IPS DF 19.7 (cell line): ENCODE measurements around the gene LYRM1.
A peak's percentile ranks its signal among the peaks of the same experiment; 100 is the strongest.
"Not testable (repeated sequence)": the region's sequence is repeated elsewhere in the genome, so short reads cannot be mapped to it uniquely, and the experiment has no call there.

Experiments used
- DNase-seq: peaks from one replicate; pipeline ENCODE4 v3.0.0-alpha.2; 2013; ENCODE audit warnings: low read depth, low spot score

LYRM1 gene, protein sequence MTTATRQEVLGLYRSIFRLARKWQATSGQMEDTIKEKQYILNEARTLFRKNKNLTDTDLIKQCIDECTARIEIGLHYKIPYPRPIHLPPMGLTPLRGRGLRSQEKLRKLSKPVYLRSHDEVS

DNA sequence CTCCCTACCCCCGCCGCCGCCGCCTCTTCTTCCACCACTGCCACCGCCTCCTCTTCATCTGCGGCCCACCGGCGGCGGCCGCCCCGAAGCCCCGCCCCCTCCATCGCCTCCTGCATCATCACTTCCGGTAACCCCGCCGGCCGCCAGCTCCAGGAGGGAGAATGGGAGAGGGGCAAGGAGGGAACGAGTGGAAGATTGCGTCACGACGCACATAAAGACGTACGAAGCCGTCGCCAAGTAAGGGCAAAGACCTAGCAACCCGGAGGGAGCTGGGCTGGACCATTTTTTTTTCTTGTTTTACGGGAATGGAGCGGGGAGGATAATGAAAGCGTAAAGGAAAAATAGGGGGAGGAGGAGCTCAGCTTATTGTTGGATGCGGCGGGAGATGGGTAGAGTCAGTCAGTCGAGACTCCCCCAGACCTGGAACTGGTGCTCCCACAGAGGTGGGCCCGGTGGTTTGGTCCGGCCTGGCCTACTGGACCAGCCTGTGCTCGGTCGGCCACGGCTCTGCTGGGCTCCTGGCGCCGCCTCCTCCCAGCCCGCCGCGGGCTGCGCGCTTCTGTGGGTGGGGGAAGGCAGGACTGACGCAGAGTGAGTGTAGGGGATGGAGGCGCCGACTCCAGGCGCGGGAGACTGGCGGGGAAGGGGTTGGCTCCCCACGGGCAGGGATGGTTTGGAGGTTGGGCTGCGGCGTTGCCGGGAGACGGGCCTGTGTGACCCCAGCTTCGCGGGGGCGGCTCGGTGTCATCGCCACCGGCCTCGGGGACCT is at the start of gene LYRM1, which contains the start of gene DCUN1D3:
Gene LYRM1 (plus strand): TSS at position 473 of the 769 bp plus-strand sequence. CDS start 14,785 bp downstream, outside the sequence.
Gene DCUN1D3 (minus strand): TSS at position 60 of the 769 bp plus-strand sequence. CDS start 37,820 bp downstream, outside the sequence.
- peak; percentile 97 for DNase-seq

DNA sequence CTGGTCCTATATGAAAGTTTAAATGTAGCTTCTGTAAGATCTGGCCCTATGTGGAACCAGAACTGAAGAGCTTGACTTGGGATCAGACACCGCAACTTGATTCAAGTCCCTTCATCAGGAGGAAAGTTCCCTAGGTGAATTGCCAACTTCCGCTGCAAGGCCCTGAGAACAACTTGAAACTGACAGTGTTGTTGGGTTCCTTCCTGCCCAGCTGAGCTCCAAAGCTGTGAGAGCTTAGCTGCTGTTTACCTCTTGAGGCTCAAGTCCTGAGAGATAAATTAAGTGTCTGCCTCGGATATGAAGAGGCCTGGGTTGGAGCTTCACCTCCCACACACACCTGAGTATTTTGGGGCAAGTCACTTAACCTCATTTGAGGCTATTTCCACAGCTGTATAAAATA is 49.6 kb upstream of the LYRM1 start:
- no peak for DNase-seq

DNA sequence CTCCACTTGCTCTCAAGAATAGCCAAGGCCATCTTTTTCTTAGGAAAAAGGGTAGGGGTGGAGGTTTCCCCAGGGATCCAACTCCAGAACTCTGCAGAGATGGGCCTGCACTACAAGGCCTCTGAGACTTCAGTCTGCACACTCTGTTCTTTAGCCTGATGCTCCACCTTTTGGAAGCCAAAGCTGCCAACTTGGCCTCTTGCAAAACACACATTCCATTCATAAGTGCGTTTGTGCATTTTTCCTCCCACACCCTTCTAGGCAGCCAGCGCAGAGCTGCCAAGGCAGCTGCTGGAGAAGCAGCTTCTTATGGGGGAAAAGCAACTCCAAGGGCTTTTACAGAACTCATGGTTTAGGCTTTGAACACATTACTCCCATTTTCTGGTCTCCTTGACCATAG is 49.0 kb upstream of the LYRM1 start:
- DNase-seq, result no peak

DNA sequence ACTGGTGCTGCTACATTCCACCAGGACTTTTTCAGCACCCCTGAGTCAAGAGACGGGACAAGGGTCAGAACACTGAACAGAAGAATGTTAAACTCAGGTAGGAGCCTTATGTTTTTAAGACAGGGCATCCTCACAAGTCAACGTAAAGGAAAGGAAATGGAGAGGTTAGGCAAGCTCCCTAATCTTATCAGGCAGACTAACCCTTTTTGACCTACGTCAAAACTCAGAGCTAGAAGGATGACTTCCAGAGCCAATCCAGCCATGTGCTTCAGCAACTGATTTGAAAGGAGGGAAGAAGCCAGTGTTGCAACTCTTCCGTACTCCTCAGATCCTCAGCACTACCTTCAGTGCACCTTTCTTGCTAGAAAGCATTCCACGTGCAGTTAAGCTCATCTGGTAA is 47.4 kb upstream of the LYRM1 start:
- no peak for DNase-seq

DNA sequence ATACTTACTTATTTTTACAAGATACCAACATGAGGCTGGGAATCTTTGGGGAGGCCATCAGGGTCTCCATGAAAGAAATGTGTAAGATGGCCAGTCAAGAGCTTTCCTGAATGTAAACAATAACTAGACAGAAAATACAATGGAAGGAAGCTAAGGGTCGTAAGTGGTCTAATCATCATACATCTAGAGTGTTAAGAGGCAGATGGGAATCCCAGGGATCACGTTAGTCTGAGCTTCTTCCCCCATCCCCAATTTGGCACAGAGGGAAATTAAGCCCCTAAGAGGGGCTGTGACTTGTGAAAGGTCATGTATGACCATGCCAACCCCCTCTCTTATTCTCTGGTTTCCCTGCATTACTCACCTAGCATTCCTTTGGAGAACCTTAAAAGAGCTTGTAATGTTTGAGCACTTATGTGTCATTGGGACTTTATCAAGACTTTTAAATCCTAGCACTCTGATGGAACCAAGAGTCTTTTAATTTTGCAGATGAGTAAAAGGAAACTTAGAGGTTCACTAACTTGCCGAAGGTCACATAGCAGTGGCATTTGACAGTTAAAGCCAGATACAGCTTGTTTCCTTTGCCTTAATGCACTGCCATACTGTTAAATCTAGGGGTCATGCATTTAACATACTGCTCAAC is 46.5 kb upstream of the LYRM1 start:
- no peak for DNase-seq

DNA sequence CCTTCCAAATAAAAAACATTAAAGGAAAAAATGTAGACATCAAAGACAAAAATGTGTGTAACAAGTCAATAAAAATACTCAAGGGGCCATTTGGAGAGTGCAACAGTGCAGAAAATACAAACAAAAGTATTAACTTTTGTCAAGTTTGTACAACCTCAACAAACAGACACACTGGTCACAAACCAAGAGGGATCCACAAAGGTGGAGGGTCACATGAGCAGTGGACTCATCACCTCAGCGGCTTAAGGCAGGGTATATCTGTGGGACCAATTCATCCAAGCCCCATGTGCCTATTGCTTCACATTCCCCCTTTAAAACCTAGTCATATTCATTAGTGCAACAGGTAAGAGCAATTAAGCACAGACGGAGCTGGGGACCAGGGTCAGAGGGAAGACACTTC is 45.6 kb upstream of the LYRM1 start:
- DNase-seq, result no peak

DNA sequence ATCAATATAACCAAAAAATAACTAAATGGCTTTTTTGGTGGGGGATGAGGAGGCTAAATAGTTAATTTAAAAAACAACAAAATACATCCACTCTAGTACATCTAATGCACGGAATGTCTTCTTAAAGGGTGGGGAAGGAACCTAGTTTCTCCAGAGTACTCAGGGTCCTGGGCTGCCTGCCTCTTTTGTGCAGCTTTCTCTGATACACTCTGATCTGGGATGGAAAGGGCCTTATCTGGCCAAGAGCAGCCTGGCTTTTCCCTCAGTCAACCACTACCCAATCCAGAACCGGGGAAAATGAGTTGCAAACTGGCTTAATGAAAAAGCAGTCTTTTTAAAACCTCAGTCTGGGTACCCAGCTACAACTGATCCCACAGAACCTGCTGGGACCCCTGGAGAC is 43.3 kb upstream of the LYRM1 start:
- DNase-seq, result no peak

DNA sequence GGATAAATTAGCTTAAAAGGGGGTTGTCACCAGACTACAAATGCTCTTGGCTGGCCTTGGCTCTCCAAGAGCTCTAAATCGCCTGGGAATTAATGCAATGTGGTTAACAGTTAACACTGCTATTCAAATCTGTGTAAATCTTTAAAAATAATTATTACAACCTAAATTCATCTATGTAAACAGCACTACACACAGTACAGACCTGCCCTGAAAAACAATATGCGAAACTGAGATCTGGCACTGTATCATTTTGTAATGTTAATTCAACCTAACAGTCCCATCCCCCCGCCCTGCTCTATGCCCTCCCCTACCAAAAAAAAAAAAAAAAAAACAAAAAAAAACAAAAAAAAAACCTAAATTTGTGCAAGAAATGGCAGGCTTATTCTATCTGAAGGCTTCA is 41.3 kb upstream of the LYRM1 start:
- no peak for DNase-seq

DNA sequence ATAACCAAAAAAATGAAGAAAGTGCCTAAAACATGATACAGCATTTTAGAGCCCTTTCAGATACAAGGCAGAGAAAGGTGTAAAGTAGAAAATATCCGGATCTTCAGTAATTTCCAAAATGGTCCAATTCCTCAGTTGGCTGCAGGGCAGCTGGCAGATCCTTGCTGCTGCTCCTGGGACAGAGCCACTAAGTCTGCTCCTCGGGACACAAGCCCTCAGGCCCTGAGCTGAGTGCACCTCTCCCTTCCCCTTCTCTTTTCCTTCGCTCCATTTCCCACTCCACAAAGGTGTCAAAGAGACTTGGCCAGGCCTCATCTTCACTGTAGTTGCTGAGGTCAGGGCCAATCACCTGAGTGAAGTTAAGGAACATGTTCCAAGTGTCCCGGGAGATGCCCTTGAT is 40.9 kb upstream of the LYRM1 start:
- no peak for DNase-seq

DNA sequence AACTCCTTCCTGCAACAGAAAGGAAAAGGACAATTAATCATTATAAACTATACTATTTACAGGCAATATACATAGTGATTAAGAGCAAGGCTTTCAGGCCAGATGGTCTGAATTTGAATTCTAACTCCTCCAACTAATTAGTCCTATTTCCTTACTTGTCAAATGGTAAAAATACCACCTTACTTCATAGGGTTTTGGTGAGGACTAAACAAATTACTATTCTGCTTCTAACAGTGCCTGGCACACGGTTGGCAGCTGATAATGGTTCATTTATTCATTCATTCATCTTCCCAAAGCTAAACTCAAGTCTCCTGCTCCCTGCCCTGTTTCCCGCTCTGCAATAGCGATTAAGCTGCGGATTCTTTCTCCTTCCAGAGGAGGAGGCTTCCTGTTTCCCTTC is 40.2 kb upstream of the LYRM1 start:
- DNase-seq, result no peak

DNA sequence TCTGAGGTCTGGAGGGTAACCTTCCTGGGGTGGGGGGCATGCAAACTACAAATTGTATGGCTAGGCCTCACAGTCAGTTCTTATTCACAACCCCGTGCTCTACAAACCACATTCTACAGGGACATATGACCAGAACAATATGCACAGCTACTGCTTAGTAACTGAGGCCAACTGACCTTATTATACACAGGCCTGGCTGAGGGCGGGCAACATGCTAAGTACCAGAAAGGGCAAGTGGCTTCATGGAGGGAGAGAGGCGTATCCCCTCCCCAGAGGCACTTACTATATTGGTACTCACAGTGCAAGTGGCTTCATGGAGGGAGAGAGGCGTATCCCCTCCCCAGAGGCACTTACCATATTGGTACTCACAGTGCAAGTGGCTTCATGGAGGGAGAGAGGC is 39.6 kb upstream of the LYRM1 start:
- DNase-seq, result not testable (repeated sequence)

DNA sequence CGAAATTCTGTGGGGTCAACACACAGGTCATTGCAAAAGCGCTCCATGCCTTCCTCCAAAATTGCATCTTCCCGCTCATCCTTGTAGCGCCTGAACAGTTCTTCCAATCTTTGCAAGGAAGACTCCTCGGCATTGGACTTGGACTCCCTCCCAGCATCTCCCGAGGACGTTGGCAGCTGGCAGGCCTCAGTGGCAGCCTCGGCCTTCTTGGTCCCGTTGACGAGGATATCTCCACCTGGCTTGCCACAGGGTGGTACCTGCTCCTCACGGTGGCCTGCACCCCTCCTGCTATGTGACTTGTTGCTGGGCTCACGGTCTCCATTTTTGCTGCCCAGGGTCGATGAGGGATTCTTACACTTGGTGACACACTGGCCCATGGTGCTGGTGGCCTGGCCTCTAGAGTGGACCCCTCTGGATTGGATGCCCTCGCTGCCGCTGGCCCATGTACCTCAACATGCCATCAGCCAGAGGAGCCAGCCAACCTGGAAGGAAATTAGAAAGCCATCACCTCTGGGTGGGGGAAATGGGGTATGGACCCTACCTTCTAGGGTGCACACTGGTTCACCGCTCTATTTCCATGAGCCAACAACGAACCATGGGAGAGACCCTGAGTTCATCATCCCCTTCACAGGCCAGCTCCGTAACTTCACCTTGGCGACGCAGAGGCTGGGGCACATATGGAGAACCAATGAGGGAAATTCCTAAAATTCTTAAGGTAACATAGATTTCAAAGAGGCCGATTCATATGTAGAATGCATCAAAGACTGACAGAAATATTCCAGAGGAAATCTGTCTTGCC is 38.2 kb upstream of the LYRM1 start:
- DNase-seq, result no peak

DNA sequence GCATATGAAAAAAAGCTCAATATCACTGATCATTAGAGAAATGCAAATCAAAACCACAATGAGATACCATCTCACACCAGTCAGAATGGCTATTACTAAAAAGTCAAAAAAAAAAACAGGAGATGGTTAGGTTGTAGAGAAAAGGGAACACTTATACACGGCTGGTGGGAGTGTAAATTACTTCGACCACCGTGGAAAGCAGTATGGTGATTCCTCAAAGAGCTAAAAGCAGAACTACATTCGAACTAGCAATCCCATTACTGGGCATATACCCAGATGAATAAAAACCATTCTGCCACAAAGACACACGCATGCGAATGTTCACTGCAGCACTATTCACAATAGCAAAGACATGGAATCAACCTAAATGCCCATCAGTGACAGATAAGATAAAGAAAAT is 36.2 kb upstream of the LYRM1 start:
- not testable (repeated sequence) for DNase-seq

DNA sequence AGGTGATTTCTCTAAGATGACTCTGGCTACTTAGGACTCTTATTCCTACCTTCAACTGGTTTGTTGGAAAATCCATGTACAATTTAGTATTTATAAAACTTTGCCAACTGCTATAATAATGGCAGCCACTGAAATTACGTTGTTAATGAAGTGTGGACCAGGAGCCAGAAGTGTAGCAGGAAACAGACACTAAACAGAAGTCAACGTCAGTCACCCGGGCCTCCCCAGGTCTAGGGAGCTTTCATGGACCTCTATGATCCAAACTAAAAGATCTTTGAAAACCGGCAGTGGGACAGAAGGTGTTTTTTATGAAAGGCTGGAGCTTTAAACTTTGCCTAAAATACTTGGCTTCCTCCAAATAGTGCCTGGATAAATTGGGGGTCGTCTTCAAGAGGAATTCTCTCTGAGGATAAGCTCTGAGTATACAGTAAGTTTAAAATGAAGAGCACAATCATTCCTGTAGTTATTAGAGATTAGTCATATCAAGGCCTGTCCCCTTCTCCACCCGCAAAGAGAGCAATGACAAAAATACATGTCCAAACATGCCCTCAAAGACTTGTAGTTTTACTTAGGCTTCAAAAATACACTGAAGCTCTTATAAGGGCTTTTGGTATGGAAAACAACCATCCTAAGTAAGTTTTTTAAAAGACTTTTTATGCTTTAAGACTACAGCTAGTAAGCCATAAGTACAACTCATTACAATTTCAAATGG is 35.0 kb upstream of the LYRM1 start:
- no peak for DNase-seq

DNA sequence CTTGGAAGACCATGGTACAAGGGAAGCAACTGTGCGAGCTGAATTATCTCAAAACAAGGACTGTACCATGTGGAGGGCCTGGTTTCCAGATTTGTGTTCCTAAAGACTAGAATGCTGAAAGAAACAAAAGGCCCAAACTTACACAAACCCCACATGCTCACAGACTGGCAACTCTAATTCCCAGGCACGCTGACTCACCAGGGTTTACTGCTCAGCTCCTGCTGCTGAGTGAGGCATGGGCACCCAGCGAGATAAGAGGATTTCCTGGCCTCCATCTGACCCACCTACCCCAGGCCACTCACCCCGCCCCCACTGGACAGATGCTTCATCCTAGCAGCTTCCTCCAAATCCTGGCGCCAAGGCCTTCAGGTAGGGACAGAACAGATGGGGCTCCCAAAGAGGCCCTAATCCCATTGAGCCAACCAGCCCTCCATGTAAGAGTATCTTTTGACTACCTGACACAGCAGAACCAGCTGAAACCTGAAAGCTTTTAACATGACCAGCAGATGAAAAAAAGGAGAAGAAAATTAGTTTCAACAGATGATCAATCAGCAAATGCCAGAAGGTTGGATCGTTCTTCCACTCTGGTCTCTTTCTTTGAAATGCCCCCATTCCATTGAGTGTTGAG is 34.3 kb upstream of the LYRM1 start:
- DNase-seq, result no peak

DNA sequence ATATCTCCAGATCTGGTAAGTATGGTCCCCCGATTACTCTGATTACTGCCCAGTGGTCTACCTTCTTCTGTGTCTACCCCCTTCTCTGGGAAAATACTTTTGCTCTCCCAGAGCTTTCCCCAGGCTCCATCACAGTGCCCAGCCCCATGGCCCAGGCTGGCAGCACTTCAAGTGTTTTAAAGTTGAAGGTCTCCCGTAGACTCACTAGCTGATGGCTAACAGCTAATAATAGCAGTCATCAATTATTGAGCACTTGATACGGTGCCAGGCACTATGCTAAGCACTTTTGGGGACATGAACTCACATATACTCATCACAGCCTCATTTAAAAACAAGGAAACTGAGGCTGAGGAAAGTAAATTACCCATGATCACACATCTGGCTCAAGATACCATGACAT is 33.8 kb upstream of the LYRM1 start:
- DNase-seq, result no peak

DNA sequence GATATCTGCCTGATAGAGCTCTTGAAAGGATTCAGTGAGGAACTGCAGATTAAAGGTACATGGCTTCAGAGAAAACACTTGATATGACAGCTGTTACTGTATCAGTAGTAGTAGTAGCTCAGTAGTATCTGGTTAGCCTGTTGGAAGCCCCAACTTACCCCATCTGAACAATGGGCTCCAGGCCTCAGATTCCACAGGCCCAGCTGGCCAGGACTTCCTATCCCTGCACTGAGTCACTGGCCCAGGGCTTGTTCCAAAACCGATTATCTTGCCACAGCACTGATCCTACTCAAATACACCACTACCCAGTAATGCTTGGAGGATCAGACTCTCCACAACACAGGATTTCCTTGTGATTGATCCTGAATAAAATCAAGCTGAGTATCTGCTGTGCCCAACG is 33.0 kb upstream of the LYRM1 start:
- DNase-seq, result no peak

DNA sequence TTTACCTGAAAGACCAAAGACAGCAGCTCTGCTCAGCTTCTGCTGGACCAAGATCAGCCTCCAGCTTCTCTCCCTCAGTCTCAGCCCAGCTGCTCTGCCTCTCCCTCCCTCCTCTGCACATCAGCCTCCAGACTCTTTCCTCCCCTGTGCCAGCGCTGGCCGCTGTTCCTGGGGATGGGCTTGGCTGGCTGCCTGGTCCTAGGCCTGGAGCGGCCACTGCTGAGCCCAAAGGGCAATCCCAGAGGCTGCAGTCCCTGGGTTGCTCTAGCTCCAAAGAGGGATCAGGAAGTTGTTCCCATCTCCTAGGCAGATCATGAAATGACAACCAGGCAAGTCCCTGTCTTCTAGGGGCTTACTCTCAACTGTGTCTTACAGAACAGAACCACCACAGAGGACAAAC is 31.7 kb upstream of the LYRM1 start:
- DNase-seq, result no peak

DNA sequence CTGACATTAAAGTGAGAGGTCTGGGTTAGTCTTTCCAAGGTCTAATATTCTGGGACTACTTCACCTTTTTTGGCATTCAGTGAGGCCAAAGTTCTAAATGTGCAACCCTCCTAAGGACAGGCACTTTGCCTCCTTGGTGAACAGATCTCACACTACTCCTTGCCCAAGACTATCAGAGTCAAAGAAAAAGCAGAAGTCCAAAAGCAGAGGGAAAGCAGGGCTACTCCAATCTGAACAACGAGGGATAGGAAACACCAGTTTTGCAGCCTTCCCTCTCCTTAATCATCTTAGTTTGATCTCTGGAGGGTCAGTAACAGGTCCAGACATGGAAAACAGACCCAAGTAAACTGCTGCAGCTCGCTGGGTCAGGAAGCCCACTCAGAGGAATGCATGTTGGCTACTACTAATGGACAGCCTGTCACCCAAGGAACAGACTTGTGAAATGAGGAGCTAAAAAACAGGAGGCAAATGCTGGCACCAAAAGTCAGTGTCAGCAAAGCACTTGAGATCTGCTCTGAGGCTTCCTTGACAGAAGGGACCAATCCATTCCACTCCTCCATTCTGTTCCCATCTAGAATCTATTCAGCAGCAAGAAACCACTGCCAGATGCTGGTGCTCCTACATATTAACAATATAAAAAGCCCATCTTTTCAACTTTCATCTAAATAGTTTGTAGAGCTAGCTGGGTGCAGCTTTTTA is 30.3 kb upstream of the LYRM1 start:
- no peak for DNase-seq

DNA sequence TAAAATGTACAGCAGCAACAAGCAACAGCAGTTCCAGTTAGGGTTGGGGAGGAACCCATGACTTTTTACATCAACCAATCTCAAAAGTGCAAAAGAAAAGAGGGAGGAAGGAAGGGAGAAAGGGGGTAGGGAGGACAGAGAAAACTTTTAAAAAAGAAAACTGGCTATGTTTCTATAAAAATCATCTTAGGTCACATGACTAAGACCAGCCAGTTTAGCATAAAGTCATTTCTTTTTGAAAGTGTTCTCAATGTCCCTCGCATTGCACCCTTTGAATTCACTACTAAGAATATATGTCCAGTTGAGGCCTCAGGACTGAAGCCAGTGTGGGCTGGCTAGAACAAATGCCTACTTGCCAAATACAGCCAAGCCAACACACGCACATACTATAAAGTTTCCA is 29.3 kb upstream of the LYRM1 start:
- no peak for DNase-seq
